Coronary artery (tissue), 2 donors: ENCODE data around the gene YOD1.
A peak's percentile ranks its signal among the peaks of the same experiment; 100 is the strongest.

ENCODE experiments used
- DNase-seq: peaks from one replicate; pipeline ENCODE4 v3.0.0-alpha.2; 2017; ENCODE audit warnings: low spot score
- H3K27ac ChIP-seq, 2 donors: fragments of 200-600 bp; sonication (generic); one replicate each; pipeline ENCODE4 v1.5.1; 2016 to 2019
- H3K4me3 ChIP-seq: fragments of 200-600 bp; sonication (generic); 2 replicates; pipeline ENCODE4 v1.5.1; 2016; ENCODE audit warnings: mild to moderate bottlenecking, moderate library complexity
- CTCF ChIP-seq: fragments of 200-600 bp; sonication (generic); IDR thresholded peaks from one replicate; pipeline ENCODE4 v1.5.1; 2019; ENCODE audit warnings: antibody characterized with exemption

Gene YOD1

GRCh38 chr1:207078578-207079132 lies 27.6 kb upstream of the YOD1 start:
- no peak for TF ChIP-seq CTCF
- Histone ChIP-seq H3K4me3 (no peak overlapping the region), H3K27ac (no peak overlapping the region)
- no peak for DNase-seq

- Histone ChIP-seq H3K4me3 (no peak overlapping the region), H3K27ac (peak overlapping the region in 1 of 2 donors; percentile 24)
- peak; percentile 66 for TF ChIP-seq CTCF
- DNase-seq: no peak
Measured at GRCh38 chr1:207077470-207078377, 26.7 kb upstream of the YOD1 start.

- TF ChIP-seq CTCF: no peak
- Histone ChIP-seq H3K4me3 (no peak overlapping the region), H3K27ac (peak overlapping the region in 1 of 2 donors; percentile 24)
Measured at GRCh38 chr1:207077012-207077411, 26.0 kb upstream of the YOD1 start.

GRCh38 chr1:207076181-207076955 lies 25.4 kb upstream of the YOD1 start:
- H3K27ac ChIP-seq: no peak overlapping the region
- no peak for DNase-seq
- TF ChIP-seq CTCF: no peak
- no peak overlapping the region for H3K4me3 ChIP-seq

More at GRCh38 chr1:207077012-207077411, 26.0 kb upstream of the YOD1 start:
- DNase-seq: no peak

- DNase-seq: no peak
- Histone ChIP-seq H3K27ac (no peak overlapping the region), H3K4me3 (no peak overlapping the region)
- no peak for TF ChIP-seq CTCF
Measured at GRCh38 chr1:207073906-207074820, 23.2 kb upstream of the YOD1 start.

- no peak overlapping the region for H3K4me3 ChIP-seq
- no peak overlapping the region for H3K27ac ChIP-seq
- TF ChIP-seq CTCF: no peak
- no peak for DNase-seq
Measured at GRCh38 chr1:207072233-207072632, 21.2 kb upstream of the YOD1 start.
